GM10248 (cell line): ENCODE data around the gene CAPN10.
"Not testable (repeated sequence)": the region's sequence is repeated elsewhere in the genome, so short reads cannot be mapped to it uniquely, and the experiment has no call there.

Source experiments
- CTCF ChIA-PET: fragments of 300-600 bp; sonication (Branson Sonifier 250); formaldehyde crosslinking; extraction: SDS; loops from one replicate; lab custom pipeline; 2021; ENCODE audit warnings: antibody characterized with exemption; lab: Yijun Ruan, JAX
- POLR2A ChIA-PET: fragments of 350-650 bp; sonication (Branson Sonifier 250); formaldehyde crosslinking; extraction: SDS; loops from one replicate; lab custom pipeline; 2020; ENCODE audit warnings: antibody characterized with exemption; lab: Yijun Ruan, JAX
- DNase-seq: peaks from one replicate; pipeline ENCODE4 v3.0.0; 2012; ENCODE audit errors: extremely low spot score
- CTCF ChIP-seq: IDR thresholded peaks from 2 replicates; pipeline ENCODE4 v1.5.1; 2012; ENCODE audit warnings: mild to moderate bottlenecking, low read depth; ENCODE audit errors: extremely low read depth, missing control alignments, control extremely low read depth

Gene CAPN10

DNA sequence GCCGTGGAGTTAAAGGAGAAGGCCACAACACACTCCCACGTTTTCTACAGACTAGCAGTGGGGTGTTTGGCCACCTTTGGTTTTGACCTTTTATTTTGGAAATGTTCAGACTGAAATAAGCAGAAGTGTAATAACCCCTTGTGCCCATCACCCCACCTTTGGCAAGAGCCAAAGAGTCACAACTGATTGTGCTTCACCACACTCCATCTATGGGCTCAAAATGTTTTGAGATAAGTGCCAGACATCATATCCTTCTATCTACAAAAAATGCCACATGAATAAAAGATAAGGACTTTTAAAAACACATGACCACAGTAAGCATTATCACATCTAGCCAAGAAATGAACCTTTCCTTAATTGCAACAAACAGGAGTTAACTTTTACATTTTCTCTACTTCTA, 28.9 kb downstream of the CAPN10 start:
- ChIA-PET CTCF (no interaction called here), POLR2A (no interaction called here)
- no peak for DNase-seq
- TF ChIP-seq CTCF, result no peak

DNA sequence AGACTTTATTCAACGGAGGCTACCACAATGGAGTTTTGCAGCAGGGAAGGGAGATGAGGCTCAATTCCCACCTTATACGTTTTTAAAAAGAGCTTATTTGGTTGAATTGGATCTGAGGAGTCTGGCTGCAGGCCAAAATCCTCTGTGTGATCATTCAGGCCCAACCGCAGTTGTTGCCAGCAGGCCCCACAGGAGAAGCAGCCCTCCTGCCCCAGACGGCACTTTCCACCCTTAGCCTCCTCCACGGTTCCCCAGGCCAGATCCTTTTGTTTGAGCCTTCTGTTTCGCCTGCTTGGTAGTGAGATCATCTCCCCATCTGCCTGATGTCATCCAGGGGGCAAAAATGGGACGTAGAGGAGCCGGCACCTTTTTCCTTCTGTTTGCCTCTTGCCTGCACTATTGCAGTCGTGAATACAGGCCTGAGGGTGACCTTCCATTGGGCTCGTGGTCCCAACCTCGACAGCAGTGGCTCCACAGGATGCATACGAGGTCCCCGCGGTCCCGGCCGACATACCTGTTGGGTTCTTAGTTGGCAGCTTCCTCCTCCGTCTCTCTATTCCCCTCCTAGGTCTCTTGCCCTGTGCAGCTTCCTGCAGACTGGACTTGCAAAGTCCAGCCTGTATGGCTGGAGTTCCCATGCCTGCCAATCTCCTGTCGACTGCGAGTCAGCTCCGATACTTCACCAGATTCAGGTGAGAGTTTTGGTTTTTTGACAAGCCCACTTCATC, 29.4 kb downstream of the CAPN10 start:
- CTCF ChIA-PET, result no interaction called here
- POLR2A ChIA-PET, result no interaction called here
- DNase-seq, result no peak

DNA sequence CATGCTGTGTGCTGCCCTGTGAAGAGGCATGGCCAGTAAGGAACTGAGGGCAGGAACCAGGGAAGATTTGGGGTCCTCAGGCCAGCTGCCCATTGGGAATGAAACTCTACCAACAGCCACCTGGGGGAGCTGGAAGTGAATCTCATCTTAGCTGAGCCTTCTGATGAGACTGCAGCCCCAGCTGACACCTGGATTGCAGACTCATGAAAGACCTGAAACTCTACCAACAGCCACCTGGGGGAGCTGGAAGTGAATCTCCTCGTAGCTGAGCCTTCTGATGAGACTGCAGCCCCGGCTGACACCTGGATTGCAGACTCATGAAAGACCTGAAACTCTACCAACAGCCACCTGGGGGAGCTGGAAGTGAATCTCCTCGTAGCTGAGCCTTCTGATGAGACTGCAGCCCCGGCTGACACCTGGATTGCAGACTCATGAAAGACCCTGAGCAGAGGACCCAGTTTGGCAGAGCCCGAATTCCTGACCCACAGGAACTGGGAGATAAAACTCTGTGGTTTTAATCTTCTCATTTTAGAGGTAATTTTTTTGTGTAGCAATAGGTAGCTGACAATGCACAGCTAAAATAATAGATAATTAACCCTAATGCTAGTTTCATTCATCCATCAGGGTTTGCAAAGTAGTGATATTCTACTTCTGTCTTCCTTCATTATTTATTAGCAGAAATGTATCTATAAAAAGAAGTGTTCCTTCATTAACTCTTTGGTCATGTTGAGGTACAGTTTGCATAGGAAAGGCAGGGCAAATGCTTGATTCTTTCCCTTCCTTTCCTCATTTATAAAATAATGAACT, 30.5 kb downstream of the CAPN10 start:
- POLR2A ChIA-PET, DNase-seq: not testable (repeated sequence)
- CTCF ChIA-PET, result interaction anchor here (1.0 kb wide), 1 partner anchor 28 kb away, joined by 3 read pairs; no protein-coding TSS in a partner anchor

More for the DNA sequence above, 29.4 kb downstream of the CAPN10 start:
- TF ChIP-seq CTCF, result no peak

DNA sequence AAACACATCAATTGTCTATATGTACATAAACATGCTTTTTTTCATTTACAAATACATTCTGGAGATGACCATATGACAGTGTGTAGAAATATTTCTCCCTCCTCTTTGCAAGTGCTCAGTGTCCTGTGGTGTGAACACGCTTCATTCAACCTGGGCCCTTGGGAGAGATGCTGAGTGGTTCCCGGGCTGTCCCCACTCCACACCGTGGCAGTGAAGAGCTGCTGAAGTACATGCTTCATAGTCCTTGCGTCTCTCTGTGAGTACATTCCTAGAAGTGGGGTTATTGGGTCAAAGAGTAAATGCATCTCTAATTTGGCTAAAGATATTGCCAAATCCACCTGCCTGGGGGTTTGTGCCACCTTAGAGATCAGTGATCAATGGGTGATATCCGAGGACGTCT, 32.2 kb downstream of the CAPN10 start:
- no peak for DNase-seq
- ChIA-PET CTCF (interaction anchor here (0.6 kb wide), 1 partner anchor 68 kb away, joined by 3 read pairs; no protein-coding TSS in a partner anchor), POLR2A (no interaction called here)
- TF ChIP-seq CTCF, result no peak

DNA sequence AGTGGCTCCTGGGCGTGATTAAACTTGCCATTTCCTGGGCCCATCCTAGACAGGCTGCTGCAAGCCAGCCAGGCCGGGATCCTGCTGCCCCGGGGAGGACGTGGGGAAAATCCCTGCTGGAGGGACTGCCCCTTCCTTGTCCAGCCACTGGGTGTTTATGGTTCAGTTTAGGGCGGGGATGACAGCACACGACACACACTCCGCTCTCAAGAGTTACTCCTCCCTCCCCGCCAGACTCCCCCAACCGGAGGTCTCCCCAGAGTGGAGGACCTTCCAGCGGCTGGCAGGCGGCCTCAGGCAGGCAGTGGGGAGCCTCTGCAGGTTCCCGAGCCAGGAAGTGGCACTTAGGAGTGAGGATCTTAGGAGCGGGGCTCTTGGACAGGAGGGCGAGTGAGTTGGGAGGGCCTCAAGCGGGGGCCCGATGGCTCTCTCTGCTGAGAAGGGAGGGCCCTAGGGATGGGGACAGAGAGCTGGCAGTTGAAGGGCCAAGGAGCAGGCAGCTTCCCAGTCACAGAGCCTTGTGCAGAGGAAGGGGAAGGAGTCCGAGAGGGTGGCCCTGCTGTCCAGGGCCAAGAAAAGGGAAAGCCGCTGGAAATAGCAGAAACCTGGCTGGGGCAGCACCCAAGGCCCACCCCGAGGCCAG, 33.1 kb downstream of the CAPN10 start:
- DNase-seq, result peak; percentile 61
- no peak for TF ChIP-seq CTCF
- ChIA-PET POLR2A (no interaction called here), CTCF (interaction anchor here (1.3 kb wide), 1 partner anchor 30 kb away, joined by 3 read pairs; no protein-coding TSS in a partner anchor)

DNA sequence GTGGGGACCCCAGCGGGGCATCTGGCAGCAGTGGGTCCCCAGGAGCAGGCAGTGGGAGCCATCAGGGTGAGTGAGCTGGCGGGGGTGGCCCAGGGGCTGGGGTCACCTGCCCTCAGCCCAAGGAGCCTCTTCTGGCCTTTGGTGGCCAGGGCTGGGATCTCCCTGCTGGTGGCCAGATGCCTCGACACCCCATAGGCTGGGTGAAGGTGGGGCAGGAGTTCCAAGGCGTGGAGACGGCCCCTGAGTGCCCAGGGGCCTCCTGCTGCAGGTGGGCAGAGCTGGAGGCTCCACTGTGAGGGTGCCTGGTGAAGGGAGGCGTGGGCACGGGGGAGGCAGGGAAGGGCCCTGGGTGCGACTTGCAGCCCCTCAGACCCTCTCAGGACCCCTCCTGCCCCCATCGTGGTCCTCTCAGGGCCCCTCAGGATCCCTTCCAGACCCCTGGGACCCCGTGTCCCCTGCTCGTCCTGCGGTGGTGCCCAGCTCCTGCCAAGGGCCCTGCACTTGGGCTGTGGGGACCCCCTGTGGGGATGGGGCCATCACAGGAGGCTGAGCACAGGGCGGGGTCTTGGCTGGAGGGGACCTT, 33.7 kb downstream of the CAPN10 start:
- no peak for DNase-seq
- CTCF ChIA-PET, result interaction anchor here (1.3 to 2.7 kb wide), 2 partner anchors 31 to 106 kb away, joined by 3 to 11 read pairs; no protein-coding TSS in a partner anchor
- POLR2A ChIA-PET, result no interaction called here
- no peak for TF ChIP-seq CTCF
